ENCODE data around the gene CBX1. TPM values are rescaled to one million over a fixed set of nuclear protein-coding genes. Genes with fewer than 3 reads are reported as not detected.
"Not testable (repeated sequence)": the region's sequence is repeated elsewhere in the genome, so short reads cannot be mapped to it uniquely, and the experiment has no call there.

CBX1 gene
- polyA plus RNA-seq, 1 donor (not counting 4 experiments of a cell fraction or from before 2014, with no cell fraction given): 42.3 TPM

DNA sequence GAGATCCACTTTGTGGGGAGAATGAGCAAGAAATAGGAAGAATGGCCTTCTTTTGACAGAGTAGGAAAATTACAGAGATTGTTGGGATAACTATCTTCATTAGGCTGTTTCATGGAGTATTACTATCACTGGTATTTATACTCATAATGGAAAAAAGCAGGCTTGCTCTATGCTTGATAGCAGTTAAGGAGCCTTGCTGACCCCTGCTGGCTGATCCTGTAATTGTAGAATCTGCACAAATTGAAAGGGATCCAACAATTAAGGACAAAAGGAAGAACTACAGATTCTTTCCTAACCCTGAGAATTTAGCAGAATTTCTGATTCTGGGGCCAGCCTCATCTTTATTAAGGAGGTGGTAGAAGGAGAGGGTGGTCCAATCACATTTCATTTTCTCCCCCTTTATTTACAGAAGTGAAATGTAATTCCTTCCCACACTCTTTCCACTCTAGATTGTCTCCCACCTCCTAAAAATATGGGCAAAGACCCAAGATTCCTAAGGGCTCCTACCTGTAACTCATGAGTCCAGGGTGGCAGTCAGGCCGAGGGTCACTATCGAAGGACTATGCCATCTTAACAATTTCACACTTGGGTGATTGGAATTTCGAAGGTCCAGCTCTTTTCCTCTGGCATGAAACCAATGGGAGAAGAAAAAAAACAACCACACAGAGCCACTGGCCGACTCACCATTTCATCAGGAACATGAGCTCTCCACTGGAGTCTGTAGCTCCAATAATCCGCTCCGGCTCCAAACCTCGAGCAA is 26.8 kb downstream of the CBX1 start:
- no peak overlapping the region for H2AFZ ChIP-seq (ENCODE audit: control insufficient read depth, low read length)
- no peak overlapping the region for H3K4me3 ChIP-seq (ENCODE audit: control insufficient read depth in 2 of 3, extremely low read depth in 1 of 3, insufficient read depth in 2 of 3, low read depth in 1 of 3, low read length in 3 of 3)
- no peak overlapping the region for H3K4me2 ChIP-seq (ENCODE audit: control insufficient read depth, extremely low read depth, insufficient read depth, low read depth, low read length)
- FAIRE-seq (peak; percentile 59), DNase-seq (ENCODE audit: low read depth, low spot score) (no peak)
- H3K9me1 ChIP-seq (ENCODE audit: control insufficient read depth, extremely low read depth, insufficient read depth, low read length): no peaks in the 10 kb centered on the region
- H3K36me3 ChIP-seq (ENCODE audit: control insufficient read depth in 2 of 2, extremely low read depth in 1 of 2, insufficient read depth in 2 of 2, low read length in 2 of 2): peaks cover 14 to 25% of the 10 kb centered on the region in 2 experiments
- no peaks in the 10 kb centered on the region for H3K9me3 ChIP-seq (ENCODE audit: control insufficient read depth, low read depth, low read length)
- peaks cover 6% of the 10 kb centered on the region for H3K4me1 ChIP-seq (ENCODE audit: control insufficient read depth, extremely low read depth, insufficient read depth, low read length)
- H3K9ac ChIP-seq (ENCODE audit: control insufficient read depth, extremely low read depth, insufficient read depth, low read length): peak overlapping the region; percentile 43
- TF ChIP-seq EZH2 (IDR thresholded peaks at IDR 0.05; ENCODE audit: low read length): no peak
- TF ChIP-seq, protein P1, sequence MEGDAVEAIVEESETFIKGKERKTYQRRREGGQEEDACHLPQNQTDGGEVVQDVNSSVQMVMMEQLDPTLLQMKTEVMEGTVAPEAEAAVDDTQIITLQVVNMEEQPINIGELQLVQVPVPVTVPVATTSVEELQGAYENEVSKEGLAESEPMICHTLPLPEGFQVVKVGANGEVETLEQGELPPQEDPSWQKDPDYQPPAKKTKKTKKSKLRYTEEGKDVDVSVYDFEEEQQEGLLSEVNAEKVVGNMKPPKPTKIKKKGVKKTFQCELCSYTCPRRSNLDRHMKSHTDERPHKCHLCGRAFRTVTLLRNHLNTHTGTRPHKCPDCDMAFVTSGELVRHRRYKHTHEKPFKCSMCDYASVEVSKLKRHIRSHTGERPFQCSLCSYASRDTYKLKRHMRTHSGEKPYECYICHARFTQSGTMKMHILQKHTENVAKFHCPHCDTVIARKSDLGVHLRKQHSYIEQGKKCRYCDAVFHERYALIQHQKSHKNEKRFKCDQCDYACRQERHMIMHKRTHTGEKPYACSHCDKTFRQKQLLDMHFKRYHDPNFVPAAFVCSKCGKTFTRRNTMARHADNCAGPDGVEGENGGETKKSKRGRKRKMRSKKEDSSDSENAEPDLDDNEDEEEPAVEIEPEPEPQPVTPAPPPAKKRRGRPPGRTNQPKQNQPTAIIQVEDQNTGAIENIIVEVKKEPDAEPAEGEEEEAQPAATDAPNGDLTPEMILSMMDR (optimal IDR thresholded peaks at IDR 0.05 in 1 of 3, IDR thresholded peaks at IDR 0.05 in 1 of 3, conservative IDR thresholded peaks at IDR 0.05 in 1 of 3; ENCODE audit: extremely low read depth in 1 of 3, insufficient read depth in 2 of 3, low read length in 3 of 3): peak; percentile 48 to 77 (median 64)
- no peaks in the 10 kb centered on the region for H3K27me3 ChIP-seq (ENCODE audit: control insufficient read depth, extremely low read depth, insufficient read depth, low read length)
- peaks cover 22% of the 10 kb centered on the region for H3K79me2 ChIP-seq (ENCODE audit: control insufficient read depth, insufficient read depth, low read length)
- H4K20me1 ChIP-seq (ENCODE audit: control insufficient read depth, extremely low read depth, insufficient read depth, low read length): no peaks in the 10 kb centered on the region
- H3K27ac ChIP-seq (ENCODE audit: control insufficient read depth, insufficient read depth, low read length): peak overlapping the region; percentile 60
- dilution Hi-C loops (cut with MboI; ENCODE audit: extremely low pct_ligation_motif_present, low sequenced_read_pairs): no loop called here

DNA sequence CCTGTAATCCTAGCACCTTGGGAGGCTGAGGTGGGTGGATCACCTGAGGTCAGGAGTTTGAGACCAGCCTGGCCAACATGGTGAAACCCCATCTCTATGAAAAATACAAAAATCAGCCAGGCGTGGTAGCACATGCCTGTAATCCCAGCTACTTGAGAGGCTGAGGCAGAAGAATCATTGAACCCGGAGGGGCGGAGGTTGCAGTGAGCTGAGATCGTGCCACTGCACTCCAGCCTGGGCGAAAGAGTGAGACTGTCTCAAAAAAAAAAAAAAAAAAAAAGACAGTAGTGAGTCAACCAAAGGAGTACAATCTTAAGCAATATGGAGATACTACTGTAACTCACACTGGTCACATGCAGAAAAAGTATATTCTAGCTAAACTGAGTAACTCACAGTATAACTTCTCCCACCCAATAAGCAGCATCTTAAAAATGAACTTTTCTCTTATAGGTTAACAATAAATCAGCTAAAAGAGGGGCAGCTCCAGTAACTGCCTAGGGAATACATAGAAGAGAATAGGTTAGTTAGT is 27.6 kb downstream of the CBX1 start:
- Histone ChIP-seq H3K36me3 (ENCODE audit: control insufficient read depth in 2 of 2, extremely low read depth in 1 of 2, insufficient read depth in 2 of 2, low read length in 2 of 2) (peaks cover 14 to 27% of the 10 kb centered on the region in 2 experiments), H3K9ac (ENCODE audit: control insufficient read depth, extremely low read depth, insufficient read depth, low read length) (peak overlapping the region; percentile 43)

DNA sequence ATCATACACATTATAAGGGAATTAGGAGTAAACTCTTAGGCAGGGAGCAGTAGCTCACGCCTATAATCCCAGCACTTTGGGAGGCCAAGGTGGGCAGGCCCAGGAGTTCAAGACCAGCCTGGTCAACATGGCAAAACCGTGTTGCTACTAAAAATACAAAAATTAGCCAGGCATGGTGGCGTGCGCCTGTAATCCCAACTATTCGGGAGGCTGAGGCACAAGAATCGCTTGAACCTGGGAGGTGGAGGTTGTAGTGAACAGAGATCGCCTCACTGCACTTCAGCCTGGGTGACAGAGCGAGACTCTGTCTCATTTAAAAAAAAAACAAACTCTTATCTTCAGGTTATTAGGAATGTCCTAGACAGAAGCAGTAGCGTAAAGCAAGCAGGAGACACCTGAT is 28.5 kb downstream of the CBX1 start:
- FAIRE-seq; H3K9me1 ChIP-seq (ENCODE audit: control insufficient read depth, extremely low read depth, insufficient read depth, low read length); H3K79me2 ChIP-seq (ENCODE audit: control insufficient read depth, insufficient read depth, low read length); H3K27ac ChIP-seq (ENCODE audit: control insufficient read depth, insufficient read depth, low read length); H3K9me3 ChIP-seq (ENCODE audit: control insufficient read depth, low read depth, low read length); H2AFZ ChIP-seq (ENCODE audit: control insufficient read depth, low read length); H3K4me2 ChIP-seq (ENCODE audit: control insufficient read depth, extremely low read depth, insufficient read depth, low read depth, low read length); H3K4me3 ChIP-seq (ENCODE audit: control insufficient read depth in 2 of 3, extremely low read depth in 1 of 3, insufficient read depth in 2 of 3, low read depth in 1 of 3, low read length in 3 of 3); H3K27me3 ChIP-seq (ENCODE audit: control insufficient read depth, extremely low read depth, insufficient read depth, low read length); H3K9ac ChIP-seq (ENCODE audit: control insufficient read depth, extremely low read depth, insufficient read depth, low read length); DNase-seq (ENCODE audit: low read depth, low spot score); H4K20me1 ChIP-seq (ENCODE audit: control insufficient read depth, extremely low read depth, insufficient read depth, low read length); dilution Hi-C loops (cut with MboI; ENCODE audit: extremely low pct_ligation_motif_present, low sequenced_read_pairs): not testable (repeated sequence)
- Histone ChIP-seq H3K4me1 (ENCODE audit: control insufficient read depth, extremely low read depth, insufficient read depth, low read length) (peaks cover 14% of the 10 kb centered on the region), H3K36me3 (ENCODE audit: control insufficient read depth in 2 of 2, extremely low read depth in 1 of 2, insufficient read depth in 2 of 2, low read length in 2 of 2) (peaks cover 14 to 32% of the 10 kb centered on the region in 2 experiments)

More for the DNA sequence above, 27.6 kb downstream of the CBX1 start:
- H3K9me1 ChIP-seq (ENCODE audit: control insufficient read depth, extremely low read depth, insufficient read depth, low read length); dilution Hi-C loops (cut with MboI; ENCODE audit: extremely low pct_ligation_motif_present, low sequenced_read_pairs); H3K27me3 ChIP-seq (ENCODE audit: control insufficient read depth, extremely low read depth, insufficient read depth, low read length); H4K20me1 ChIP-seq (ENCODE audit: control insufficient read depth, extremely low read depth, insufficient read depth, low read length); H3K4me3 ChIP-seq (ENCODE audit: control insufficient read depth in 2 of 3, extremely low read depth in 1 of 3, insufficient read depth in 2 of 3, low read depth in 1 of 3, low read length in 3 of 3); DNase-seq (ENCODE audit: low read depth, low spot score); H2AFZ ChIP-seq (ENCODE audit: control insufficient read depth, low read length); H3K4me1 ChIP-seq (ENCODE audit: control insufficient read depth, extremely low read depth, insufficient read depth, low read length); H3K9me3 ChIP-seq (ENCODE audit: control insufficient read depth, low read depth, low read length); H3K4me2 ChIP-seq (ENCODE audit: control insufficient read depth, extremely low read depth, insufficient read depth, low read depth, low read length); FAIRE-seq: not testable (repeated sequence)
- Histone ChIP-seq H3K27ac (ENCODE audit: control insufficient read depth, insufficient read depth, low read length) (peak overlapping the region; percentile 60), H3K79me2 (ENCODE audit: control insufficient read depth, insufficient read depth, low read length) (peaks cover 14% of the 10 kb centered on the region)
